Measurements from ENCODE around the gene CCDC27. TPM values are rescaled to one million over a fixed set of nuclear protein-coding genes. Genes with fewer than 3 reads are reported as not detected.

The CCDC27 gene
- total RNA-seq, 4 donors from 2014 or later = 0.13 TPM; not detected in 3

DNA sequence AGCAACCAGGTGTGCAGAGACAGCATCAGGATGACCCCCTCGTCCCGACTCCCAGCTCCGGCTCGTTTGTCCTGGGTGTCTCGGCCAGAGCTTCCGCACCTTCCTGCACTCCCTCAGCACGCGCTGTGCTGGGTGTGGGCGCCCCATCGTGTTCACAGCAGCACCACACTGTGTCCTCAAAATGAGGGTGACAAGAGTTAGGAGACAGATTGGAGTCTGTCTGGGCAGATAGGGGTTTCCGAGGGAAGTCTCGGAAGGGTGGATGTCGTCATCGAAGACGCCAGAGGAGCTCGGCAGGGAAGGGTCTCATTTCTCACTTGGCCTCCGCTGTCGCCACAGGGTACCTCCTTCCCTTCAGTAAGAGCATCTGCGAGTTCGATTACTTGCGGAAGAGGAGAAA lies 4.1 kb downstream of the CCDC27 start:
- no peak for TF ChIP-seq POLR2A (IDR thresholded peaks at IDR 0.05)
- TF ChIP-seq, protein P1, sequence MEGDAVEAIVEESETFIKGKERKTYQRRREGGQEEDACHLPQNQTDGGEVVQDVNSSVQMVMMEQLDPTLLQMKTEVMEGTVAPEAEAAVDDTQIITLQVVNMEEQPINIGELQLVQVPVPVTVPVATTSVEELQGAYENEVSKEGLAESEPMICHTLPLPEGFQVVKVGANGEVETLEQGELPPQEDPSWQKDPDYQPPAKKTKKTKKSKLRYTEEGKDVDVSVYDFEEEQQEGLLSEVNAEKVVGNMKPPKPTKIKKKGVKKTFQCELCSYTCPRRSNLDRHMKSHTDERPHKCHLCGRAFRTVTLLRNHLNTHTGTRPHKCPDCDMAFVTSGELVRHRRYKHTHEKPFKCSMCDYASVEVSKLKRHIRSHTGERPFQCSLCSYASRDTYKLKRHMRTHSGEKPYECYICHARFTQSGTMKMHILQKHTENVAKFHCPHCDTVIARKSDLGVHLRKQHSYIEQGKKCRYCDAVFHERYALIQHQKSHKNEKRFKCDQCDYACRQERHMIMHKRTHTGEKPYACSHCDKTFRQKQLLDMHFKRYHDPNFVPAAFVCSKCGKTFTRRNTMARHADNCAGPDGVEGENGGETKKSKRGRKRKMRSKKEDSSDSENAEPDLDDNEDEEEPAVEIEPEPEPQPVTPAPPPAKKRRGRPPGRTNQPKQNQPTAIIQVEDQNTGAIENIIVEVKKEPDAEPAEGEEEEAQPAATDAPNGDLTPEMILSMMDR (IDR thresholded peaks at IDR 0.05) = no peak
- no peak overlapping the region for H3K4me3 ChIP-seq (replicated peaks in 1 of 3)
- WGBS, 2 donors = 87 to 89% methylated on average over 21 of the region's 21 CpGs
- H3K36me3 ChIP-seq = no peaks in the 10 kb centered on the region
- DNase-seq = no peak
- no peaks in the 10 kb centered on the region for H3K27me3 ChIP-seq
- intact Hi-C loops (cut with DNase I) = no loop called here
- no peak overlapping the region for H3K27ac ChIP-seq
- H3K4me1 ChIP-seq = no peaks in the 10 kb centered on the region
- H3K9me3 ChIP-seq = no peaks in the 10 kb centered on the region

DNA sequence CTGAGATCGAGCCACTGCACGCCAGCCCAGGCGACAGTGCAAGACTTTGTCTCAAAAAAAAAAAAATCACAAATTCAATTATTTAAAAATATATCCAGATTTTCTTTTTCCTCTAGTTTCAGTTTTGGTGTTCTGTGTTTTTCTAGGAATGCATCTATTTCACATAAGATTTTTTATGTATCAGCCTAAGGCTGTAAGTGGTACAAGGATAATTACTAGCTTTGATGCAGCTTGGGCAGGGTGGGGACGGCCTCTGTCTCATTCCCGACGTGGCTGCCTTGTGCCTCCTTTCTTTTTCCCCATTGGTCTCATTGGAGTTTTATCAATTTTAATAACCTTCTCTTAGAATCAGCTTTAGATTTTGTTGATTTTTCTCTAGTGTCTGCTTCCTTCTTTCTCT lies 6.9 kb downstream of the CCDC27 start:
- no peaks in the 10 kb centered on the region for H3K27me3 ChIP-seq
- WGBS, 2 donors = 86 to 87% methylated on average over 6 of the region's 6 CpGs
- TF ChIP-seq, protein P1 (IDR thresholded peaks at IDR 0.05) = no peak
- TF ChIP-seq POLR2A (IDR thresholded peaks at IDR 0.05) = no peak
- no peak overlapping the region for H3K4me3 ChIP-seq (replicated peaks in 1 of 3)
- DNase-seq = no peak
- no peaks in the 10 kb centered on the region for H3K36me3 ChIP-seq
- intact Hi-C loops (cut with DNase I) = no loop called here
- no peaks in the 10 kb centered on the region for H3K9me3 ChIP-seq
- no peaks in the 10 kb centered on the region for H3K4me1 ChIP-seq
- H3K27ac ChIP-seq = no peak overlapping the region

DNA sequence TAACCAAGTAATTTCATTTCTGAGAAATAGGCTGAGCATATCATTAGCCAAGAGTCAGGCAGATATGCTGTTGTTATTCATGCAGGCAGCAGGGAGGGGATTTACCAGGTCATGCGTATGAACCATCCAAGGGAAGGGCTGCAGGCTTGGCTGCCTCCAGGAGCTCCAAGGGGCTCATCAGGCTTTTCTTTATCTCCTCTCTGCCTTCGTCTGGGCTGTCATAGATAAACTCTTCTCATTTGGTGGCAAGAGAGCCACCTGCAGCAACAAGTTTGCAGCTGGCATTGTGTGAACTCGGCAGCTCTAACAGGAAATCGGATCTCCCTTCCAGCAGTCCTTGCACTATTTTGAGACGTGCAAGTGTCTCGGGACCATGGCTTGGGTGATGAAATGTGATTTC lies 7.5 kb downstream of the CCDC27 start:
- intact Hi-C loops (cut with DNase I) = no loop called here
- Histone ChIP-seq H3K9me3 (no peaks in the 10 kb centered on the region), H3K27me3 (no peaks in the 10 kb centered on the region), H3K4me3 (replicated peaks in 1 of 3) (no peak overlapping the region), H3K4me1 (no peaks in the 10 kb centered on the region), H3K36me3 (no peaks in the 10 kb centered on the region), H3K27ac (no peak overlapping the region)
- 72 to 75% methylated on average over 6 of the region's 6 CpGs for WGBS, 2 donors
- TF ChIP-seq POLR2A (IDR thresholded peaks at IDR 0.05) = no peak
- TF ChIP-seq, protein P1 (IDR thresholded peaks at IDR 0.05) = no peak
- DNase-seq = no peak

DNA sequence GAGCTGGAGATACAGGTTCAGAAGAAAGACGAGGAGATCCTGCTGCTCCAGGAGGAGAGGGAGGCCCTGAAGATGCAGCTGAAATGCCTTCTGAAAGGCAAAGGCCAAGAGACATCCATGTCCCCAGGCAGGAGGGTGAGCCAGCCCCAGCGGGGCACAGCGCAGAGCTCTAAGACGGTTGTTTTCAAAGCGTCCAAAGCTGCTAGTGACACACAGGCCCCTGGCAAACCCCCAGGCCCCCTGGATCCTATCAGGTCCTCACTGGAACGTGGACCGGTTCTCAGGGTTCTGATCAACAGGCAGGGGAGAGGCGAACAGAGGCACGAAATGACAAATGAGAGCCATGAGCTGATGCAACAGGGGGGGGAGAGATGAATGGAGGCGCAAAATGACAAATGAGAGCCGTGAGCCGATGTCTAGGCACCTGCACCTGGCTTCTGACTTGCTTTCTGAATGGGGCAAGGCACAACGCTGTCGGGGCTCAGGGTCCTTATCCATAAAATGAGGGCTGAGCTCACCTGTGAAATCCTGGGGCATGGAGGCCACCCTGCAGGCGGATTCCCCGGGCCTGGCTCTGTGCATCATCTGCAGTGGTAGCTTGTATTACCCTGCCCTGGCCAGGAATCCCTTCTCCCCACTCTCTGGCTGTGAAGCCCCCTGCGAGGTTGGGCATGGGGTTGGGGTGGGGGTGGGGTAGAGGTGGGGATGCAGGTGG lies 9.2 kb downstream of the CCDC27 start:
- intact Hi-C loops (cut with DNase I) = no loop called here
- Histone ChIP-seq H3K4me1 (no peaks in the 10 kb centered on the region), H3K36me3 (no peaks in the 10 kb centered on the region), H3K27ac (no peak overlapping the region), H3K9me3 (no peaks in the 10 kb centered on the region), H3K27me3 (no peaks in the 10 kb centered on the region), H3K4me3 (replicated peaks in 1 of 3) (no peak overlapping the region)
- no peak for DNase-seq
- WGBS, 2 donors = 89% methylated on average over 14 to 17 of the region's 17 CpGs
- no peak for TF ChIP-seq POLR2A (IDR thresholded peaks at IDR 0.05)
- TF ChIP-seq, protein P1 (IDR thresholded peaks at IDR 0.05) = no peak

DNA sequence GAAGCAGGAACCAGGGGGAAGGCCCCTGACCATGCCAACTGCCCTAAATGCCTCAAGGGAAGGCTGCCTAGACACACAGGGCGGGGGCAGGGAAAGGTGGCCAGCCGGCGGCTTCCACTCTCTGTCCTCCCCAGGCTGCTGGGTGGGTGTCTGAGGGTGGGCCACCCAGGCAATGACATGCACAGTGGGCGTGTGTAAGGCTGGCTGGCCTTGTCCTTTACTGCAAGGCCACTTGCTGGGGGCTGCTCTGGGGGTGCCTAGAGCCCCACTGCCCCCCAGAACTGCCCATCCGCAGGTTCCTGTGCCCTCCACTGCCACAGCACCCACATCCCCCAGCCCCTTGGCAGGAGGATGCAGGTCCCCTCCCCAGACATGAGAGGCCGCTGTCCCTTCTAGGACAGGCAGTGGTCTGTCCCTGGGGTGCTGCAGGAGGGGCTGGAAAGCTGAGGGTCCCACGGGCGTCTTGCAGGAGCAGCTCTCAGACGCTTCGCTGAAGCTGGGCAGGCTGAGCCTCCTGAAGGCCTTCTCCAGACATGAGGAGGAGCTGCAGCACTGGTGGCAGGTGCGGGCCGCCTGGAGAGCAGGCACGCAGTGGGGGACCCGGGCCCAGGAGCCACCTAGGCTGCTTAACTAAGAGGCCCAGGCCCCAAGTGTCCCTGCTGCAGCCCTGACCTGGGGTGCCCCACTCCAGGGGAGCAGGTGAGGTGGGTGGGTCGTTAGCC lies 10.1 kb downstream of the CCDC27 start:
- Histone ChIP-seq H3K9me3 (no peaks in the 10 kb centered on the region), H3K4me3 (replicated peaks in 1 of 3) (no peak overlapping the region), H3K36me3 (no peaks in the 10 kb centered on the region), H3K27me3 (no peaks in the 10 kb centered on the region), H3K4me1 (no peaks in the 10 kb centered on the region), H3K27ac (no peak overlapping the region)
- WGBS, 2 donors = 74 to 85% methylated on average over 5 to 9 of the region's 15 CpGs
- intact Hi-C loops (cut with DNase I) = no loop called here
- no peak for DNase-seq
- TF ChIP-seq, protein P1 (IDR thresholded peaks at IDR 0.05) = no peak
- no peak for TF ChIP-seq POLR2A (IDR thresholded peaks at IDR 0.05)
